IMR-90 (cell line): Measurements from ENCODE around the gene MEF2D. TPM values are rescaled to one million over a fixed set of nuclear protein-coding genes. Genes with fewer than 3 reads are reported as not detected.

Experiments used
- polyA plus RNA-seq, 3 experiments: library from polyadenylated mRNA; depleted of rRNA; stranded (reverse); fragments of >200 nt; gene quantifications; 2 replicates each; pipeline ENCODE4 v1.2.3, GENCODE V29; 2012; ENCODE audit warnings: low replicate concordance in 1 of 3
- total RNA-seq: library from RNA; depleted of rRNA; stranded (reverse); fragments of >200 nt; gene quantifications from 2 replicates; pipeline ENCODE4 v1.2.3, GENCODE V29; 2012
- TF ChIP-seq, protein P1 (sequence below): conservative IDR thresholded peaks from 2 replicates; pipeline ENCODE4 v1.5.1; 2012; ENCODE audit warnings: mild to moderate bottlenecking, low read depth, low read length, improper control_type of control experiment

Gene MEF2D
- total and polyA plus RNA-seq, 2 of the 4 experiments (the other 2 are of a cell fraction), result 2.9 to 20.0 TPM

GRCh38 chr1:156462954-156463795 is 37.4 kb downstream of the MEF2D start (continued):
- TF ChIP-seq, protein P1, sequence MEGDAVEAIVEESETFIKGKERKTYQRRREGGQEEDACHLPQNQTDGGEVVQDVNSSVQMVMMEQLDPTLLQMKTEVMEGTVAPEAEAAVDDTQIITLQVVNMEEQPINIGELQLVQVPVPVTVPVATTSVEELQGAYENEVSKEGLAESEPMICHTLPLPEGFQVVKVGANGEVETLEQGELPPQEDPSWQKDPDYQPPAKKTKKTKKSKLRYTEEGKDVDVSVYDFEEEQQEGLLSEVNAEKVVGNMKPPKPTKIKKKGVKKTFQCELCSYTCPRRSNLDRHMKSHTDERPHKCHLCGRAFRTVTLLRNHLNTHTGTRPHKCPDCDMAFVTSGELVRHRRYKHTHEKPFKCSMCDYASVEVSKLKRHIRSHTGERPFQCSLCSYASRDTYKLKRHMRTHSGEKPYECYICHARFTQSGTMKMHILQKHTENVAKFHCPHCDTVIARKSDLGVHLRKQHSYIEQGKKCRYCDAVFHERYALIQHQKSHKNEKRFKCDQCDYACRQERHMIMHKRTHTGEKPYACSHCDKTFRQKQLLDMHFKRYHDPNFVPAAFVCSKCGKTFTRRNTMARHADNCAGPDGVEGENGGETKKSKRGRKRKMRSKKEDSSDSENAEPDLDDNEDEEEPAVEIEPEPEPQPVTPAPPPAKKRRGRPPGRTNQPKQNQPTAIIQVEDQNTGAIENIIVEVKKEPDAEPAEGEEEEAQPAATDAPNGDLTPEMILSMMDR, result no peak
